MM.1S (cell line): ENCODE data around the gene CAPN10.

ENCODE experiments used
- DNase-seq: peaks from one replicate; pipeline ENCODE4 v3.0.0-alpha.2; 2015
- H2AFZ ChIP-seq: fragments of 300-600 bp; sonication (generic); 2 replicates; pipeline ENCODE4 v1.6.0; 2016; ENCODE audit warnings: antibody characterized with exemption, low read length
- H3F3A ChIP-seq: fragments of 300-600 bp; sonication (generic); 2 replicates; pipeline ENCODE4 v1.6.1; 2016; ENCODE audit warnings: mild to moderate bottlenecking, antibody characterized with exemption, low read length, moderate library complexity, mixed read lengths; ENCODE audit not compliant: insufficient read depth
- H3K27ac ChIP-seq: fragments of 300-600 bp; sonication (generic); 2 replicates; pipeline ENCODE4 v1.5.1; 2016; ENCODE audit warnings: mild to moderate bottlenecking, low read length
- H3K27me3 ChIP-seq: fragments of 300-600 bp; sonication (generic); replicated peaks from 2 replicates; pipeline ENCODE4 v1.6.0; 2016; ENCODE audit warnings: low read length; ENCODE audit not compliant: insufficient read depth
- H3K36me3 ChIP-seq: fragments of 300-600 bp; sonication (generic); replicated peaks from 2 replicates; pipeline ENCODE4 v1.6.1; 2016; ENCODE audit warnings: mild to moderate bottlenecking, low read length, mixed read lengths; ENCODE audit not compliant: insufficient read depth
- H3K4me1 ChIP-seq: fragments of 300-600 bp; sonication (generic); 2 replicates; pipeline ENCODE4 v1.6.1; 2016; ENCODE audit warnings: low read length, mixed read lengths
- H3K4me2 ChIP-seq: fragments of 300-600 bp; sonication (generic); 2 replicates; pipeline ENCODE4 v1.6.0; 2016; ENCODE audit warnings: low read depth, low read length
- H3K4me3 ChIP-seq: fragments of 300-600 bp; sonication (generic); 2 replicates; pipeline ENCODE4 v1.5.1; 2016; ENCODE audit warnings: low read length, mixed read lengths
- H3K79me2 ChIP-seq: fragments of 300-600 bp; sonication (generic); 2 replicates; pipeline ENCODE4 v1.6.1; 2016; ENCODE audit warnings: mixed run types, low read length, mixed read lengths
- H3K9ac ChIP-seq: fragments of 300-600 bp; sonication (generic); 2 replicates; pipeline ENCODE4 v1.6.1; 2016; ENCODE audit warnings: low read length, mixed read lengths
- H3K9me2 ChIP-seq: fragments of 300-600 bp; sonication (generic); replicated peaks from 2 replicates; pipeline ENCODE4 v1.6.1; 2016; ENCODE audit warnings: mild to moderate bottlenecking, low read length, mixed read lengths; ENCODE audit not compliant: insufficient read depth
- H3K9me3 ChIP-seq: fragments of 300-600 bp; sonication (generic); replicated peaks from 2 replicates; pipeline ENCODE4 v1.6.1; 2016; ENCODE audit warnings: mild to moderate bottlenecking, low read length, mixed read lengths; ENCODE audit not compliant: insufficient read depth
- H4K20me1 ChIP-seq: fragments of 300-600 bp; sonication (generic); 2 replicates; pipeline ENCODE4 v1.6.1; 2016; ENCODE audit warnings: mild to moderate bottlenecking, low read length, moderate library complexity, mixed read lengths; ENCODE audit not compliant: insufficient read depth
- EZH2 ChIP-seq: fragments of 300-600 bp; sonication (generic); optimal IDR thresholded peaks from 2 replicates; pipeline ENCODE3; 2017; ENCODE audit warnings: low read depth, mild to moderate bottlenecking, antibody characterized with exemption, low read length, mixed read lengths
- EZH2phosphoT487 ChIP-seq: fragments of 300-600 bp; sonication (generic); IDR thresholded peaks from 2 replicates; pipeline ENCODE4 v1.6.1; 2018; ENCODE audit warnings: antibody characterized with exemption, low read length
- TF ChIP-seq, protein P1 (sequence below): fragments of 300-600 bp; sonication (generic); IDR thresholded peaks from 2 replicates; pipeline ENCODE4 v1.5.1; 2016; ENCODE audit warnings: antibody characterized with exemption, low read length, mixed read lengths

CAPN10 gene

DNA sequence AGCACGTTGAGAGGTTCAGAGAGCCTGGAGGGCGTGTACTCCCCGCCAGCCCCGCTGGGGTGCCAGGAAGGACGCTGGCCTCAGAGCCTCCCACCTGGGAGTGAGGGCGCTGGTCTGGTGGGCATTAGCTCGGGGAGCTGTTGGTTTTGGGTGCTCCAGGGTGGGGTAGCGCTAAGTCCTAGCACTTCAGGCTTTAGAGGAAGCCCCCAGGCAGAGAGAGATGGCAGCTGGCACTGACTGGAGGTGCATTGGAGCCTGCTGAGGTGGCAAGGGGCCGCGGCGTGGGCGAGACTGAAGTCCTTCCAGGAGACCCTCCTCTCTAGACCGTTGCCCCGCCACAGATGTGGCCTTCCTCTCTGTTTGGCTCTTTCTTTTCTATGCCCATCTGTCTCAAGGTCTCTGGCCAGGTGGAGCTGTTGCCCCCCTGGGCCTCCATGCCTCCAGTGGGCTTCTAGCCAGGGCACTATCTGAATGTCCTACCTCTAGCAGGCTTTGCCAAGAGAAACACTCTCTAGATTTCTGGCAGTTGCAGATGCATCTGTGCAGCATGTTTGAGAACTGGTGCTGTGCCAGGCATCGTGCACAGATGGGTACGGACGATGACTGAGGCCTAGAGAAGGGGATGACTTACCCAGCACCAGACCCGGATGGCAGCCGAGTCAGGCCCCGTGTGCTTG, 6.6 kb downstream of the CAPN10 start:
- no peak for DNase-seq
- H4K20me1 ChIP-seq: no peaks in the 10 kb centered on the region
- peaks cover 64% of the 10 kb centered on the region for H3K79me2 ChIP-seq

DNA sequence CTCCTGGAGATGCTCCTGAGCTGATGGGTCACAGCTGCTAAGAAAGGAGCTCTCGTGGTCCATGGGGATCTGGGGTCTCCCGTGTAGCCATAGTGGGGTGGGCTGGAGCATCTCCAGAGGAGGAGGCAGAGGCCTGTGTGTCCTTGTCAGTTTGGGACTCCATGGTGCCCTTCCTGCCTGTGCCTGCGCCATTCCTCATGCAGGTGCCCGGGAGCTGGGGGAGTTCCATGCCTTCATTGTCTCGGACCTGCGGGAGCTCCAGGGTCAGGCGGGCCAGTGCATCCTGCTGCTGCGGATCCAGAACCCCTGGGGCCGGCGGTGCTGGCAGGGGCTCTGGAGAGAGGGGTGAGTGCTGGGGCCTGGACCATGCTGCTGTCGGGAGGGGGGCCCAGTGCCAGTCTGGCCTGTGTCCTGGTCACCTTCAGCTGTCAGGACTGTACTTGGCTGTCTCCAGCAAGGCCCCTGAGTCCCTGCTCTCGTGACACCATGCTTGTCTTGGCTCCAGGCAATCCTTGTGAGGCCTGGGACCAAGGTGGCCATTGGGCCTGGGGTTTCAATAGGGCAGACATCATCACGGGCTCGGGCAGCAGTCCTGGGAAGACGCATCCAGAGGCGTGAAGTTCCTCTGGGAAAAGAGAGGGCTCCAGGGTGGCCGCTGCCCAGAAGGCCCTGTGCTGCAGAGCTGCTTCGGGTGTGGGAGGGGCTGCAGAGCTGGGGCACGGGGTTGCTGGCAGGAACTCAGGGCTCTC, 7.3 kb downstream of the CAPN10 start:
- Histone ChIP-seq H3K79me2 (peaks cover 57% of the 10 kb centered on the region), H3K36me3 (no peaks in the 10 kb centered on the region; the same call in 1 of the 2 replicates)

More for the DNA sequence above, 6.6 kb downstream of the CAPN10 start:
- Histone ChIP-seq H3K27me3 (no peaks in the 10 kb centered on the region), H3K4me3 (no peak overlapping the region), H3K4me2 (no peak overlapping the region), H3K9ac (no peak overlapping the region), H3K4me1 (peaks cover 3% of the 10 kb centered on the region), H2AFZ (no peak overlapping the region), H3K9me2 (no peaks in the 10 kb centered on the region), H3F3A (no peaks in the 10 kb centered on the region), H3K36me3 (no peaks in the 10 kb centered on the region; the same call in 1 of the 2 replicates), H3K9me3 (no peaks in the 10 kb centered on the region), H3K27ac (no peak overlapping the region)
- TF ChIP-seq EZH2: no peak
- TF ChIP-seq EZH2phosphoT487: no peak
- TF ChIP-seq, protein P1, sequence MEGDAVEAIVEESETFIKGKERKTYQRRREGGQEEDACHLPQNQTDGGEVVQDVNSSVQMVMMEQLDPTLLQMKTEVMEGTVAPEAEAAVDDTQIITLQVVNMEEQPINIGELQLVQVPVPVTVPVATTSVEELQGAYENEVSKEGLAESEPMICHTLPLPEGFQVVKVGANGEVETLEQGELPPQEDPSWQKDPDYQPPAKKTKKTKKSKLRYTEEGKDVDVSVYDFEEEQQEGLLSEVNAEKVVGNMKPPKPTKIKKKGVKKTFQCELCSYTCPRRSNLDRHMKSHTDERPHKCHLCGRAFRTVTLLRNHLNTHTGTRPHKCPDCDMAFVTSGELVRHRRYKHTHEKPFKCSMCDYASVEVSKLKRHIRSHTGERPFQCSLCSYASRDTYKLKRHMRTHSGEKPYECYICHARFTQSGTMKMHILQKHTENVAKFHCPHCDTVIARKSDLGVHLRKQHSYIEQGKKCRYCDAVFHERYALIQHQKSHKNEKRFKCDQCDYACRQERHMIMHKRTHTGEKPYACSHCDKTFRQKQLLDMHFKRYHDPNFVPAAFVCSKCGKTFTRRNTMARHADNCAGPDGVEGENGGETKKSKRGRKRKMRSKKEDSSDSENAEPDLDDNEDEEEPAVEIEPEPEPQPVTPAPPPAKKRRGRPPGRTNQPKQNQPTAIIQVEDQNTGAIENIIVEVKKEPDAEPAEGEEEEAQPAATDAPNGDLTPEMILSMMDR: no peak

DNA sequence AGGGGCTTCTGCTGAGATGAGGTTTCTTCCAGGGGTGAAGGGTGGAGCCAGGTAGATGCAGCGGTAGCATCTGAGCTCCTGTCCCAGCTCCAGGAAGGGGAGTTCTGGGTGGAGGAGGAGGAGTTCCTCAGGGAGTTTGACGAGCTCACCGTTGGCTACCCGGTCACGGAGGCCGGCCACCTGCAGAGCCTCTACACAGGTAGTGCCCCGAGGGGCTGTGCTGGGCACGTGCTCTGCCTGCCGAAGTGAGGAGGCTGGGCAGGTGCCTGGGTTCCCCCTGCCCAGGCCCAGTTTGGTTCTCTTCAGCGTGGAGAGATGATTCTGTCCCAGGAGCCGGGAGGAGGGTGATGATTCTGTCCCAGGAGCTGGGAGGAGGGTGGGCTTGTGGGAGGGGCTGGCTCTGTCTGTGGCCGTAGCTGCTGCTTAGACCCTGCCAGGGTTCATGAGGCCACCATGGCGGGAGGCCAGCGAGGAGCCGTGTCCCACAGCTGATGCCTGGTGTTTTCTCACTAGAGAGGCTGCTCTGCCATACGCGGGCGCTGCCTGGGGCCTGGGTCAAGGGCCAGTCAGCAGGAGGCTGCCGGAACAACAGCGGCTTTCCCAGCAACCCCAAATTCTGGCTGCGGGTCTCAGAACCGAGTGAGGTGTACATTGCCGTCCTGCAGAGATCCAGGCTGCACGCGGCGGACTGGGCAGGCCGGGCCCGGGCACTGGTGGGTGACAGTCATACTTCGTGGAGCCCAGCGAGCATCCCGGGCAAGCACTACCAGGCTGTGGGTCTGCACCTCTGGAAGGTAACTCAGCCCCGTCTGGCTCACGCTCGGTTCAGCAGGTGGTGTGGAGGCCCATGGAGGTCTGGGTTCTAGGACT, 8.2 kb downstream of the CAPN10 start:
- H3K79me2 ChIP-seq: peaks cover 48% of the 10 kb centered on the region
- no peak overlapping the region for H3K27ac ChIP-seq
- H2AFZ ChIP-seq: no peak overlapping the region
- no peak overlapping the region for H3K9ac ChIP-seq
- no peaks in the 10 kb centered on the region for H3K9me3 ChIP-seq
- no peak for DNase-seq
- no peak overlapping the region for H3K4me3 ChIP-seq
- TF ChIP-seq, protein P1: no peak
- no peaks in the 10 kb centered on the region for H3K27me3 ChIP-seq
- H3F3A ChIP-seq: no peaks in the 10 kb centered on the region
- H3K4me2 ChIP-seq: no peak overlapping the region
- H3K9me2 ChIP-seq: no peaks in the 10 kb centered on the region
- H3K36me3 ChIP-seq: no peaks in the 10 kb centered on the region; the same call in 1 of the 2 replicates
- H4K20me1 ChIP-seq: no peaks in the 10 kb centered on the region
- H3K4me1 ChIP-seq: no peaks in the 10 kb centered on the region

More for the DNA sequence above, 7.3 kb downstream of the CAPN10 start:
- Histone ChIP-seq H3K9me3 (no peaks in the 10 kb centered on the region), H3K4me1 (no peaks in the 10 kb centered on the region), H3F3A (no peaks in the 10 kb centered on the region), H3K9ac (no peak overlapping the region), H3K27ac (no peak overlapping the region), H3K27me3 (no peaks in the 10 kb centered on the region), H3K4me2 (no peak overlapping the region), H3K9me2 (no peaks in the 10 kb centered on the region), H2AFZ (no peak overlapping the region), H4K20me1 (no peaks in the 10 kb centered on the region), H3K4me3 (no peak overlapping the region)
- TF ChIP-seq EZH2phosphoT487 (no peak), EZH2 (no peak)
- TF ChIP-seq, protein P1: no peak
- no peak for DNase-seq
